Activated CD8-positive, alpha-beta memory T cell treated with anti-CD3 and anti-CD28 coated beads for 1 hour (primary cell): ENCODE measurements around the gene VGLL3.
"Not testable (repeated sequence)": the region's sequence is repeated elsewhere in the genome, so short reads cannot be mapped to it uniquely, and the experiment has no call there.

ENCODE experiments used
- DNase-seq, 2 donors: peaks; one replicate each; pipeline ENCODE4 v3.0.0-alpha.2; 2020; ENCODE audit warnings: low read depth in 1 of 2; ENCODE audit errors: extremely low read depth in 1 of 2

The VGLL3 gene

GRCh38 chr3:86990734-86991481, at the start of gene VGLL3:
TSS of gene VGLL3 (minus strand) at chr3:86991149. CDS start at chr3:86990743, 406 bp downstream.
- no peak for DNase-seq

GRCh38 chr3:87037652-87038051, 46.7 kb upstream of the VGLL3 start:
- DNase-seq: no peak

GRCh38 chr3:87036671-87037070, 45.7 kb upstream of the VGLL3 start:
- DNase-seq: no peak

GRCh38 chr3:87035339-87035738, 44.4 kb upstream of the VGLL3 start:
- no peak for DNase-seq

- DNase-seq: no peak
Observed at GRCh38 chr3:87033205-87033604, 42.3 kb upstream of the VGLL3 start.

GRCh38 chr3:87025661-87026645, 35.0 kb upstream of the VGLL3 start:
- no peak for DNase-seq

GRCh38 chr3:87017370-87017769, 26.4 kb upstream of the VGLL3 start:
- DNase-seq: not testable (repeated sequence)

GRCh38 chr3:87009271-87009670, 18.3 kb upstream of the VGLL3 start:
- no peak for DNase-seq

- DNase-seq: no peak
Observed at GRCh38 chr3:87006844-87007439, 16.0 kb upstream of the VGLL3 start.

GRCh38 chr3:87004883-87005282, 13.9 kb upstream of the VGLL3 start:
- DNase-seq: no peak

- no peak for DNase-seq
Observed at GRCh38 chr3:87002346-87002745, 11.4 kb upstream of the VGLL3 start.

GRCh38 chr3:87001473-87002098, 10.6 kb upstream of the VGLL3 start:
- DNase-seq: no peak

- no peak for DNase-seq
Observed at GRCh38 chr3:87000940-87001339, 10.0 kb upstream of the VGLL3 start.

GRCh38 chr3:86998569-86998968, 7.6 kb upstream of the VGLL3 start:
- DNase-seq: no peak

GRCh38 chr3:86996261-86996955, 5.5 kb upstream of the VGLL3 start:
- no peak for DNase-seq

GRCh38 chr3:86995537-86995936, 4.6 kb upstream of the VGLL3 start:
- DNase-seq: no peak

GRCh38 chr3:86993704-86994103, 2.8 kb upstream of the VGLL3 start:
- DNase-seq: no peak

GRCh38 chr3:86991840-86992435, 989 bp upstream of the VGLL3 start:
- DNase-seq: no peak

- no peak for DNase-seq
Observed at GRCh38 chr3:86991482-86991815, 500 bp upstream of the VGLL3 start.
